RPMI7951 (cell line): Measurements from ENCODE around the gene INPP4B. TPM values are rescaled to one million over a fixed set of nuclear protein-coding genes. Genes with fewer than 3 reads are reported as not detected.

Experiments used
- DNase-seq: peaks from one replicate; pipeline ENCODE4 v3.0.0-alpha.2; 2012; ENCODE audit warnings: low read depth
- total RNA-seq: library from RNA; depleted of rRNA; stranded (reverse); fragments of >200 nt; shearing (Covaris generic); gene quantifications from 2 replicates; pipeline ENCODE4 v1.2.3, GENCODE V29; 2014

Gene INPP4B
- total RNA-seq, 1 experiment from 2014 or later: 11.7 TPM

DNA sequence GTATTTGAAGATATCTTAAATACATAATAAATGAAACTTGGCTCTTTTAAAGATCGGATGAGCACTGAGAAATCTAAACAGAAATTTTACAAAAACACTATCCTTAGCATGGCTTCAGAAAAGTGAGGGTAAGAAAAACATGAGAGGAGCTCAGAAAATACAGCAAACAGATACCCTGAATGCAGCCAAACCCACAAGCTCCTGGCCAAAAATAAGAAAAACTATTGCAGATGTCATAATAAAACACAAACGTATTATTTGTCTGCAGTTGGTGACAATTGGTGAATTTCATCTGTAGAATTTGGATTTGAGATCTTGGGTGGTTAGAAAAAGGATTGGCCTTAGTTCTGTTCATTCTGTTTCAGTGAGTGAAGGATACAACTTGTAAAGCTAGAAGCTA is 603.9 kb downstream of the INPP4B start:
- no peak for DNase-seq

DNA sequence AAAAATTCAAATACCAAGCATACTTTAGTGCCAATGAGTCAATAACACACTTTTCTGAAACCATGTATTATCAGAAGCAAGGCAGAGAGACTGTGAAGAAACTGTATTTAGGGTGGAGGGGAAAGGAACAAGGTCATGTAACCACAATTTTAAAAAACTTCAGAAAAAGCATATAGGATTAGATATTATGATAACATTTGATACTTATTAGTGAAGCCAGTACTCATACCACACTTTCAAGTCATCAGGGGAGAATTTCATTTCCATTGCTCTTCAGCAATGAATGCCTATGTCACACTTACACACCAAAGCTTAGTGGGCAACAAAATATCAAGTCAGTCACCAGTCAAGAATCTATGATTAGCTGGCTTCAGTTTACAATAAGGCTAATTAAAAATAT is 607.5 kb downstream of the INPP4B start:
- no peak for DNase-seq

DNA sequence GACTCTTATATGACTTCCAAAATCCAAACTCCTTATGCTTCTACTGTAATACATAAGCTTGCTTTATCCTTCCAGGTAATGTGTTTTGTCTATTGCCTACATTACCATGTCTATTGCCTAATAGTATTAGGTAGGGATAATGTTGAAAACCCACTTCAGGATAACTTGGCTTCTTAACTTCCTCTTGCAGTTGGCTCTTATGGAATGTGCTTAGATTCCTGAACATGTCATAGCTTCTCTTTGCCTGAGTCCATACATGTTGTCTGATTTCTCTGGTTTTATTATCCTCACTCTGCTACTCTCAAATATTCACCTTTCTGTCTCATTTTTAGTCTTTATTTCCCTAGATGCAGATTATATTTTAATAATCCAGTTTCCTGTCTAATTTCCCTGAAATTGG is 609.8 kb downstream of the INPP4B start:
- DNase-seq: no peak

DNA sequence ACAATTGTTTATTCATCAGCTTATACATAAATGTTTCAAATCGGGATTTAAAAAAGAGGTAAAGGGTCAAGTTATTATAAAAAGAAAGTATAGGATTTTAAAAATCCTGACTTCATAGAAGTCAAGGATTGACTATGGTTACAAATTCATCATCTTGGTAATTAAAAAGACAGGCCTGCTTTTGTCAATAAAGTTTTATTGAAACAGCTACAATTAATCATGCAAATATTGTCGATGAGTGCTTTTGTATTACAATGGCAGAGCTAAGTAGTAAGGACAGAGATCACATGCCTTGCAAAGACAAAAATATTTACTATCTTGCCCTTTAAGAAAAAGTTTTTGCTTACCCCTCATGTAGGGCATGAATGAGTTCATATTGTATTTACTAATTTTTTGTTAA is 614.3 kb downstream of the INPP4B start:
- no peak for DNase-seq

DNA sequence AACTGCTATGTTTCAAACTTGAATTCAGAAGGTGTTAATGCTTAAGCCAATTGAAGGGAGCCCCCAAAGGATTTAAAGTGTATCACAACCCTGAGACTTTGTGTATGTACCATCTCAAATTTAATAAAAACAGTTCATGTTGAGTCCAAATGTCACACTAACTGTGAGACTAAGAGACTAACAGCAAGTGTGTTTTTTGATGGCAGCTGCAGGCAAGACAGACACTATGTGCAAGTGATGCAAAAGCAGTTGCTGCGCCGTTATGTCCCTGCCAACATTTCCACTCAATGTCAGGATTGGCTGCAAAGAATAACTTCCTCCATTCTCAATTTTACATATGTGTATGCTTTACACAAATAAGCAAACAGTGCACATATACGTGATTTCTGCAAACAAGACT is 615.1 kb downstream of the INPP4B start:
- no peak for DNase-seq

DNA sequence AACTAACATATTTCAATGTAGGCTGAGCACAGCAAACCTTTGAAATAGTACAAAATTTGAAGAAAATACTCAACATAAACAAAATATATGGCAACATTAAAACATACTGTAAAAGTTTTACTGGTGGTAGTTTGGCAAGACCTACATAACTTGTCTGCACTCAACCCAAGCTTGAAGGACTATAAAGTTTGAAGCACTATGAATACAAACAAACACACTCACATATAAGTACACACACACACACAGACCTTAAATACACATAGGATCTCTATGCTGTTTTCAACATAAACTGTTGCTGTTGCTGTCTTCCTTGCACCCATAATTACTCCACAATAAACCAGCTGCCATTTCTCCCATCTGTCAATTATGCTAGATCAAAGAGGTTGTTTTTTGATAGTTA is 620.1 kb downstream of the INPP4B start:
- DNase-seq: no peak

DNA sequence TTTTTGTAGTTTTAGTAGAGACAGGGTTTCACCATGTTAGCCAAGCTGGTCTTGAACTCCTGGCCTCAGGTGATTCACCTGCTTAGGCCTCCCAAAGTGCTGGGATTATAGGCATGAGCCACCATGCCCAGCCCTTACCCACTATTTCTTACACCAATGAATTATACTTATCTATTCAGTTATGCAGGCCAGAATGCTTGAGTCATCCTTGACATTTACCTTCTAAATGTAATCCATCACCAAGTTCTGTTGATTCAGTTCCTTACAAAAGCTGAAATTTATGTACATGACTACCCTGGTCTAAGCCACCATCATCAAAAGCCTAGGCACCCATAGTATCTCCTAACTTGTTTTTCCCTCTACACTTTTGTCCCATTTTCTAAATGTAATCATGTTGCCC is 624.0 kb downstream of the INPP4B start:
- DNase-seq: no peak

DNA sequence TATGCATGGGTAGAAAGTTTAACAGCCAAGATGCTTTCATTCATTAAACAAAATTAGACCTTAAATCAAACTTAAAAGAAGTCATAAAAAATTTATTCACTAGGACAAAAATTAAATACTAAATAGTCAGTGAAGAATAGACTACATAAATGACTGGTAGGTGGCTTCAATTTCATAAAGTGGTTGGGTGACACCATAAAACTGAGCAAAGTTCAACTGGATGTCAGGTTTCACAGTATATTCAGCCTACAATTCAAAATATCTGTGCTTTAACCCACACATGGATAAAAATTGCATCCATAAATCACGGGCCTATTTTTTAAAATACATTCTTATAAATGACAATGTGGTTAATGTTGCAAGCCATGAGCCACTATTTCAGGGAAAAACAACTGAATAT is 627.4 kb downstream of the INPP4B start:
- DNase-seq: no peak

DNA sequence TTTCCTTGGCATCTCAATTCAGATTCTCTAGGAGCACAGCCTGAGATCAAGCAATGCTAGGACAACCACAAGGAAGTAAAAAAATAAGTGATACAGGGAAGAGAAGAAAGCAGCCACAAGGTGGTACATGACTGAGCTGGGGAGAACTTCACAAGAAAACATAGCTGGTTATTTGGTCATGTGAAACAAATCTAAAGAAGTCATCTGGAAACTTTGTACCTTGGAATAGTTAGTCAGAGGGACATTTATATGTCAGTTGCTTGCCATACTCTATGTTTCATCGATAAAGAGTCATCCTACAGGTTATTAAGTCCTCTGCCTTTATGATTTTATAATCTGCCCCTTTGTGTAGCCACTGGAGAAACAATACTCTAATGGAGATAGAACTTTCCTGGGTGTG is 634.7 kb downstream of the INPP4B start:
- peak; percentile 1 for DNase-seq

DNA sequence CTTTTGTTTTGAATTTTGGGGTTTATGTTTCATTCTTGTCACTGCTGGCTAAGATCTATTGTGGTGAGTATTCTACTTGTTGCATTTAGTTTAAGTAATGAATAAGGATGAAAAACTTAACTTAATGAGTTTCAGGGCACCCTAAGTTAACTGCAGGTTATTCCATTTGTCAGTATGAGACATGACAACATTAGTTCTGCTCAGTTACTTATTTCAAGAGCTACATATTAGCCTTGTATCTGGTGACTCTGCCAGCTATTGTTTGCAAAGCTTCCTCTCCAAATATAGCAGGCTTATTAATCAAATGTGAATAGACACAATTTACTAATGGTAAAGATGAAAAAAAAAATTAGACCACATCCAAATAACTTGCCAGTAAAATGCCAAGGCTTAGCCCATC is 642.6 kb downstream of the INPP4B start:
- DNase-seq: no peak

DNA sequence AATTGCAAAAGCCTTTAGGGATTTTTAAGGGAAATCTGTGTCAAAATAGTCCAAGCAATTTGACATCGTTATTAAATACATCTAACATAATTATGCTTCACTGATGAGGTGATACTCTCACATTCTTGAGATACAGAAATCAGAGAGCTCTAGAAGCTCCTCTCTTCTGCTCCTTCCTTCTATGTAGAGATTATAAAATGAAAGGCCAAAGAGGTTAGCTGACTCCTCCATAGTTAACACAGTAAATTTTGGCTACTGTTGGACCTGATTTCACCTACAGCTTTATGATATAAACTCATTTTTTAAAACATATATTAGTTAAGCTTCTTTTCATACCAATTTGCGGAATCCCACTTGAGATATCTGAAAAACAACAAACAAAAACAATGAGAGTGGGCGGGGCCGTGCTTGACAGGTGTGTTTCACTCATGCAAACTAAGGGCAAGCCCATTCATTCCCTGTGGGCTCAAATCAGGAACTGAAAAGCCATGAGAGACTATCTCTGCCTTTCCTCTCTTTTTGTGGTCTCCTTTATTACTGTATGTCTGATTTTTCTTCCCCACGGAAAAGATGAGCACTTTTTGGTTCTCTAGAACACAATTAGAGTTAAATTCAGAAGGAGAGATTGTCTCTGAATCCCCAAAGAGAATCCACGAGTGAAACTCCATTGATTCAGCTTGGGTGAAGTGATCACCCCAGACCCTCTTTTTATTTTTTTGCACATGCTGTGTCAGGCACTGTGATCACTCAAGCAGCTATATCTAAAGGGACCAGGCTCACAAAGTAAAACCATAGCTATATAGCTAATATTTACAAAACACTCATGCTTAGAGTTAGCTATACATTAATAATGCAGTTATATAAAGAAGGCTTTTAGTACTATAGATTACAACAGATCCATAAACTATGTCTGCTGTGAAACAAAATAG is 643.4 kb downstream of the INPP4B start:
- no peak for DNase-seq

DNA sequence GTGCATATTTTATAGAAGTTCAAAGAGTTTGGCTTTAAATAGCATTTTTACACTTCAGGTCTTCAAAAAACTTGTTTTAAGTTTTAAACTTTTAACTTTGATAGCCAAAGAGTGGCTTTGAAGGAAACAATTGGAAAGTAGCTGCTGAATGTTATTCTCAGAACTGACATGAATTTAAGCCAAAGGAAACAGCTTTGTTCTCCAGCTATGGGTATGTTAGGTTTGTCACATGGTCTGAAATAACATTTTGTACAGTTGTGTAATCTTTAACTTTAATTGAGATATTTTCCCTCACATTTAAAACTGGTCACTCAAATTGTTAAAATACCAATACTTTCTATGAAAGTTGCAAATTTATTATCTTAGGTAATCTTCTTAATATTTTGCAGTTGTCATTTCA is 645.1 kb downstream of the INPP4B start:
- DNase-seq: no peak

DNA sequence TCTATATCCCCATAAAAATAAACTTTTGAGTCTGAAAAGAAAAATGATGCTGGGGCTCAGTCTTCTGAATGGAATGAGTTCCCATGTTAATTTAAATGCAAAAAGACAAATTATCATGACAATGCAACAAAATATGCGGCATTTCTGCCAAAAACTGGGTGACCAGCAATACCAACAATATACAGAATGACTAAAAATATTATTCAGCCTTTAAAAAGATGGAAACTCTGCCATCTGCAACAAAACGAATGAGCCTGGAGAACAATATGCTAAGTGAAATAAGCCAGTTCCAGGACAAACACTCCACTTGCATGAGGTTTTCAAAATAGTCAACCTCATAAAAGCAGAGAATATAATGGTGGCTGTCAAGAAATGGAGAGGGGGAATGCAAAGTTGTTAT is 651.2 kb downstream of the INPP4B start:
- no peak for DNase-seq

DNA sequence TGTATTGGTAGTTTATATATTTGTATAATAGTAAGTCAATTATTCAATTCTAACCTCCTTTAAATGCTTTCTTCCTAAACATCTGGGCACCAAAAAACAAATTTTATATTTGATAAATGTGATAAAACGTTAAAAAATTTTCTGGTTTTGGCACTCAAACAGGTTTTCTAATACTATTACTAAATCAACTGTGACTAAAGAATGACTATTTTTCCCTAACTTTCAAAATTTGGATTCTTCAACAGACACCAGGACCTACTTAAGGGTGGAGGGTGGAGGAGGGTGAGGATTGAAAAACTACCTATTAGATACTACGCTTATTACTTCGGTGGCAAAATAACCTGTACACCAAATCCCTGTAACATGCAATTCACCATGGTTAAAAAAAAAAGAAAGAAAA is 654.2 kb downstream of the INPP4B start:
- no peak for DNase-seq

DNA sequence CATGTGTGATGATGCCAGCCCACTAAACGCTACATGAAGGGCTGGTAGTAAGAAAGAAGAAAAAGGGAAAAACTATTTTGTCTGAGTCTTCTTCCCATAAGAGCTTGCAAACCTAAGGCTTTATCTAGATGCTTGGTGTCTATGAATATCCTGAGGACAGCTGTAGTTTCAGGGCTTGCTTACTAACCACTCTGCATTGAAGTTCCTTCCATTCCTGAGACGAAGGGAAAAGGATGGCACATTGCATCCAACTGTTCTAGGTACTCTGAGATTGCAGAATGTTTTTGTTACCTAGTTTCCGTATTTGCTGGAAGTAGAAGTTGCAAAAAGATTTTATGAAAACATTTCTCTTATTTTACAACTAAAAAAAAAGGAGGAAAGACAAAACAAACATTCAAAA is 665.1 kb downstream of the INPP4B start:
- no peak for DNase-seq

DNA sequence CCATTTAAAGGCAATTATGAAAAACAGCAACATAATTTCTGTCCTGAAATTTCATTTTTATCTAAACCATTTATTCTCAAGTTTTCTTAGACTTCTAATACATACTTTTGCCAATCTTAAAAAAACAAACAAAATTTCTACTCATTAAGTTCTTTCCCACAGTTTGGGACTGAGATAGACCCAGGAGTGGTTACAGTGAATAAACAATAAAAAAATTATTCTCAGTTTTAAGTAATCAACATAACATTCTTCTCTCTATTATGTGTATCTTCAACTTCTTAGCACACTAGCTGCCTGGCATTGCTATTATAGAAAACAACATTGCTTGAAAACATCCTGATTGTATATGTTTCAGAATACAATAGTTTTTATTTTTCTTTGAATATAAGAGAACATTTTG is 676.9 kb downstream of the INPP4B start:
- DNase-seq: no peak

DNA sequence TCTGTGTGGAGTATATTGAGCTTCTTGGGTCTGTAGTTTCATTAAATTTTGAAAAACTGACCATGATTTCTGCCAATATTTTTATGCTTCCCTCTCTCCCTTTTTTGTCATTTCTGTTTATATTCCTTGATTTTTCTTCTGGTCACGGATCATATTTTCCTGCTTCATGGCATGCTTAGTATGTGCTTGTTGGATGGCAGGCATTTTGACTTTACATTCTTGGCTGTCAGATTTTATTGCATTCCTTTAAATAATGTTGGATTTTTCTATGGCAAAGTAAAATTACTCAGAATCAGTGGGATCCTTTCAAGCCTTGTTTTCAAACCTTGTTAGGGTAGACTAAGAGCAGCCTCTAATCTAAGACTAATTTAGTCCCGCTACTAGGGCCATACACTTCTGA is 677.9 kb downstream of the INPP4B start:
- DNase-seq: no peak

DNA sequence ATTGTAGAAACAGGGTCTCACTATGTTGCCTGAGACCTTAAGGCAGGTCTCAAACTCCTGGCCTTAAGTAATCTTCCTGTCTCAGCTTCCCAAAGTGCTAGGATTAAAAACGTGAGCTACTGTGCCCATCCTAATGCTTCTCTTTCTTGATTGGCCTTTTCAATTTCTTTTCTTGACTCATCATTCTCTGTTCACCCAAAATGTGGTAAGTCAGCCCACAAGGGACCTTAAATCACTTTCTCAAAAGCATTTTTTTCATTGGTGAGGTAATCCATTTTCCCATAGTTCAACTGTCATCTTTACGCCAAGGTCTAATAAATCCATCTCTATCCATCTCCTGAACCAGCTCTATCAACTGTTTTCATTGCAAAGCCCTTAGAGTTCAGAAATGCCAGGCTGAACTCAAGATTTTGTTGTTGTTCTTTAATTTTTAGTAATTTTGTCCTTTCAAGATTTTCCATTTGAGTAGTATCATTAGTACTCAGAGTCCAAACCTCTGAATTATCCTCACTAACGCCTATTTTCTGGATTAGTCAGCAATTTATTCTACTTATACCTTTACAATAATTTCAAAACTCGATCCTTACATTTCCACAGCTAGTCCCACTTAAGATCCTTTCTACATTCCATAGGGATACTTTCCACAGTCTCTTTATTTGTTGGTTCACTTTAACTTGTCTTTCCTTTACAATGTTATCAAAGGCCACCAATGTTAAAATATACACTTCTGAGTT is 681.2 kb downstream of the INPP4B start:
- no peak for DNase-seq

DNA sequence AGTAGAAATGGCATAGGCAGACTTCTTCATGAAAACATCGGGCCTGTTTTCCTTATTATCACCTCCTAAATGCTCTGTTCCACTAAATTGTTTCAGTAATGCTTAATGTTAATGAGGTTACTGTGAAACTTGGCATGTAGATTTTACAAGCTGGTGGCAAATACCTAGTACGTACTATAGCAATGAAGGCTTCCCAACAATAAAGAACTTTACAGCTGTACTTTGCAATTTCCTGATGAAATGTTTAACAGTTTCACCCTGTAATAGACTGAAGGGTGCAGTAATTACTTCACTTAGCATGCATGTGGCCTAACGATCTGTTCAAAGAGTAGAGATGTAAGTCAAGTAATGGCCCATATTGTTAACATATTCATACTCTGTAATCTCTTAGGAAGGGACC is 685.0 kb downstream of the INPP4B start:
- DNase-seq: no peak

DNA sequence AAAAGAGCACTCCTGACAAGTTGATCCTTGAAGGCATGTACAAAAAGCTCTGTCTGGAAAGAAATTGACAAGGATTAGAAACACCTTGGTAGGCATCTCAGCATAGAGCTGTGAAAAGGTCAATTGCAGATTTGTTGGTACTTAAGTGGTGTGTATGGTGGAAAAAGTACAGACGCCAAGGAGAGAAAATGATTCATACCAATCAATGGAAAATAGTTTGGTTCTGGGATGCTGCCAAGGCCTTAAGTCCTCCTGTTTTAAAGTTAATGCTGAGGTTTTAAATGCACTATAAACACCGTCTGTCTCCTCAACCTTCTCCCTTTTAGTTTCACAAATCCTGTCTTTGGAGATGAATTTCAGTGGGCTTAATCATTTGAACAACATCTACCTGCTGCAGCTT is 685.6 kb downstream of the INPP4B start:
- DNase-seq: no peak

DNA sequence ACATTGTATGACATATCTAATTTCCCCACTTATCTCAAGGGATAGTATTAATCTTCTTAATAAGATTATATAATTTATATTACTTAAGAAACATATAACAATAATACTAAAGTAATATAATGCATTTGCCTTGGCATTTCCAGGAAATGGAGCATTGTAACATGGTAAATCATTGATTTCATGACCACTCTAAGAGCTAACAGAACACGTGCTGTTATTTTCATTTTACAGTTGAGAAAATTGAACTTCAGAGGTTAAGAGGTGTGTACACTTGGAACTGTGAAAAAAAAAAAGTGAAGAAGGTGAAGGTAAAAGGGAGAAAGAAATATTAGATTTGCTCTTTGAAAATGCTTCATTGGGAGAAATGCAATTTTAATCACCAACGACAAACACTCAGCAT is 687.1 kb downstream of the INPP4B start:
- DNase-seq: no peak

DNA sequence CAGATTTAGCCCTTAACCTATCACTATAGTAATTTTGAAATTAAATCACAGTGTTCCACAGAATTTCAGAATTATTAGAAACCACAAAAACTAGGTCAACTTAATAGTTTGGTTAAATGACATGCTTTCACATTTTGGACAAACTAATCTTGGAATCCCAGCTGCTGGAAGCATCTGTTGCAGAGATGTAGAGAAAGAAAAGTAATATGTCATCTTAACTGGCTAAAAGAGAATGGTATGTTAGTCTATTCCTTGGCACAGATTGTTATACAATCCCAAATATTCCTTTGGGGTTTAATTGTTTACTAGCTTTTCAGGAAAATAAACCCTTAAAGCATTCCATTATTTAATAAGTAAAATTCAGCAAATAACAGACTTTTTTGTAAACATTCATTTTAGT is 689.8 kb downstream of the INPP4B start:
- DNase-seq: no peak

DNA sequence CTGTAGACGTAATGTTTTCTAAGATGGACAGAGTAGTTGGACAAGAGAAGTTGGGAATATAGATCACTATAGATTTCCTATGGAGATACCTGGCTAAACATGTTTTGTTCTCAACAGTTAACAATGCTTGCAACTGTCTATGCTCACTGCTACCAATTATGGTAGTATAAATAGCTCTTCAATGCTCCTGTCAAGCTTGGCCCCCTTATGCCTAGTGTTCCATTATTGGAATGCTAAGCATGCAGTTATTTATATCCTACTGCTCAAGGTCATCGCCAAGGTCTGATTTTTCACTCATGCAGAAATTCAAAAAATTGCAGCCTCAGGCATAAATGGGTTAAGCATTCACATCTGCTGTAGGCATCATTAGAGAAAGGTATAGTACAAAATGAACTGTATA is 690.8 kb downstream of the INPP4B start:
- DNase-seq: peak; percentile 43
